Karpas-422 (cell line): Measurements from ENCODE around the gene LEAP2. TPM values are rescaled to one million over a fixed set of nuclear protein-coding genes. Genes with fewer than 3 reads are reported as not detected.
A peak's percentile ranks its signal among the peaks of the same experiment; 100 is the strongest.

Source experiments
- DNase-seq: peaks from one replicate; pipeline ENCODE4 v3.0.0-alpha.2; 2015
- H2AFZ ChIP-seq: fragments of 200-600 bp; sonication (generic); 2 replicates; pipeline ENCODE4 v1.6.1; 2014; ENCODE audit warnings: antibody characterized with exemption, low read length, mixed read lengths
- H3K27ac ChIP-seq: fragments of 200-600 bp; sonication (generic); 2 replicates; pipeline ENCODE4 v1.5.1; 2014; ENCODE audit warnings: mild to moderate bottlenecking, low read length, moderate library complexity
- H3K27me3 ChIP-seq: fragments of 200-600 bp; sonication (generic); 2 replicates; pipeline ENCODE4 v1.6.1; 2014; ENCODE audit warnings: low read length, mixed read lengths
- H3K36me3 ChIP-seq: fragments of 200-600 bp; sonication (generic); 2 replicates; pipeline ENCODE4 v1.6.1; 2014; ENCODE audit warnings: low read length, mixed read lengths; ENCODE audit not compliant: insufficient read depth
- H3K4me1 ChIP-seq: fragments of 200-600 bp; sonication (generic); 2 replicates; pipeline ENCODE4 v1.6.1; 2014; ENCODE audit warnings: mild to moderate bottlenecking, low read length, mixed read lengths
- H3K4me2 ChIP-seq: fragments of 200-600 bp; sonication (generic); 2 replicates; pipeline ENCODE4 v1.6.1; 2014; ENCODE audit warnings: low read length, low read depth, mild to moderate bottlenecking; ENCODE audit not compliant: poor library complexity, severe bottlenecking
- H3K4me3 ChIP-seq: fragments of 200-600 bp; sonication (generic); 2 replicates; pipeline ENCODE4 v1.5.1; 2014; ENCODE audit warnings: mild to moderate bottlenecking, antibody characterized with exemption, low read length, mixed read lengths
- H3K79me2 ChIP-seq: fragments of 200-600 bp; sonication (generic); 2 replicates; pipeline ENCODE4 v1.6.1; 2014; ENCODE audit warnings: mild to moderate bottlenecking, low read length, mixed read lengths
- H3K9ac ChIP-seq: fragments of 200-600 bp; sonication (generic); 2 replicates; pipeline ENCODE4 v1.6.0; 2014; ENCODE audit warnings: low read length
- H3K9me2 ChIP-seq: fragments of 200-600 bp; sonication (generic), shearing (Covaris generic); replicated peaks from 2 replicates; pipeline ENCODE4 v1.6.0; 2014; ENCODE audit warnings: mild to moderate bottlenecking, low read length, moderate library complexity; ENCODE audit not compliant: insufficient read depth
- H3K9me3 ChIP-seq: fragments of 300-700, 200-600 bp; sonication (generic); 2 replicates; pipeline ENCODE4 v1.6.1; 2014; ENCODE audit warnings: low read length, mixed read lengths
- H4K20me1 ChIP-seq: fragments of 200-600 bp; sonication (generic); 2 replicates; pipeline ENCODE4 v1.6.1; 2014; ENCODE audit warnings: mild to moderate bottlenecking, antibody characterized with exemption, low read length, low read depth; ENCODE audit not compliant: insufficient read depth
- total RNA-seq: library from RNA; depleted of rRNA; stranded (reverse); fragments of >200 nt; shearing (Covaris generic); gene quantifications from 2 replicates; pipeline ENCODE4 v1.2.3, GENCODE V29; 2014; ENCODE audit warnings: low replicate concordance

The LEAP2 gene
- total RNA-seq, 1 experiment from 2014 or later: 6.6 TPM

GRCh38 chr5:132890817-132891216, 17.3 kb downstream of the LEAP2 start:
- H3K9me2 ChIP-seq: no peaks in the 10 kb centered on the region
- no peaks in the 10 kb centered on the region for H3K9me3 ChIP-seq
- peaks cover 61% of the 10 kb centered on the region for H3K36me3 ChIP-seq
- peaks cover 35% of the 10 kb centered on the region for H3K4me1 ChIP-seq
- no peaks in the 10 kb centered on the region for H3K27me3 ChIP-seq
- H3K4me2 ChIP-seq: no peak overlapping the region
- H3K4me3 ChIP-seq: no peak overlapping the region
- H3K9ac ChIP-seq: no peak overlapping the region
- no peak for DNase-seq
- H3K79me2 ChIP-seq: peaks cover 13% of the 10 kb centered on the region; the same call in 1 of the 2 replicates
- H3K27ac ChIP-seq: no peak overlapping the region
- H2AFZ ChIP-seq: no peak overlapping the region
- no peaks in the 10 kb centered on the region for H4K20me1 ChIP-seq

DNA sequence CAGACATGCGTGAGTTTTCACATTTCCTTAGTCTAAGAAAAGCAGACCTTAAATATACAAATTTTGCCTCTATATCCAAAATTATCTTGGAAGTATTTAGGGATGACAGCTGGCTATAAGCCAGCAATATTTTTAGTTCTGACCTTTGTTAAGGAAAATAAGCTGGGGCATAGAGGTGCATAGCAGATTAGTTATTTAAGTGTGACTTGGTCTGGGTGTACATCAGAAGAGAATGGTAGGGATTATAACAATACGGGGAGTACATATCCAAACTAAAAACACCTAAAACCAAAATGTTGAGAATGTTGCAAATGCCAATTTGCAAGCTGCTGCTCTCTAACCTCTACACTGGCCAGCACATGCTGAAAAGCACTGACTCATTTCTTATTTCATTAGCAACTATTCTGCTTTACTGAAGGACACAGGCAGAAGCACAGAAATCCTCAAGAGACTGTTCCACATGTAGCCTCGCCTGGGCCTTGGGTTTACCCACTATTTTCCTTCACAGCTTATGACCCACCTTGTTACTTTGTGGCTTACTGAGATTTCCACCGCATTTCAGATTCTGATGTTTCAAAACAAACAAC, 22.3 kb downstream of the LEAP2 start:
- H3K27ac ChIP-seq: no peak overlapping the region
- H3K36me3 ChIP-seq: peaks cover 55% of the 10 kb centered on the region
- H3K4me3 ChIP-seq: no peak overlapping the region
- H3K9me2 ChIP-seq: no peaks in the 10 kb centered on the region
- peaks cover 25% of the 10 kb centered on the region for H3K79me2 ChIP-seq
- DNase-seq: no peak
- H3K9me3 ChIP-seq: no peaks in the 10 kb centered on the region
- H3K27me3 ChIP-seq: no peaks in the 10 kb centered on the region
- H3K4me1 ChIP-seq: peaks cover 15% of the 10 kb centered on the region
- no peak overlapping the region for H2AFZ ChIP-seq
- no peak overlapping the region for H3K4me2 ChIP-seq
- no peak overlapping the region for H3K9ac ChIP-seq
- H4K20me1 ChIP-seq: no peaks in the 10 kb centered on the region

GRCh38 chr5:132896685-132897084, 23.2 kb downstream of the LEAP2 start:
- DNase-seq: no peak
- Histone ChIP-seq H3K36me3 (peaks cover 55% of the 10 kb centered on the region), H3K4me2 (no peak overlapping the region)

GRCh38 chr5:132898094-132898493, 24.6 kb downstream of the LEAP2 start:
- H3K4me3 ChIP-seq: no peak overlapping the region
- H2AFZ ChIP-seq: no peak overlapping the region
- H3K4me1 ChIP-seq: peaks cover 25% of the 10 kb centered on the region
- H3K27me3 ChIP-seq: no peaks in the 10 kb centered on the region
- peaks cover 33% of the 10 kb centered on the region for H3K79me2 ChIP-seq
- H3K36me3 ChIP-seq: peaks cover 48% of the 10 kb centered on the region
- no peak overlapping the region for H3K9ac ChIP-seq
- H4K20me1 ChIP-seq: no peaks in the 10 kb centered on the region
- no peak for DNase-seq
- H3K27ac ChIP-seq: no peak overlapping the region
- H3K9me3 ChIP-seq: no peaks in the 10 kb centered on the region
- H3K4me2 ChIP-seq: no peak overlapping the region
- H3K9me2 ChIP-seq: no peaks in the 10 kb centered on the region

More at GRCh38 chr5:132896685-132897084, 23.2 kb downstream of the LEAP2 start:
- no peak overlapping the region for H3K9ac ChIP-seq
- H2AFZ ChIP-seq: no peak overlapping the region
- peaks cover 20% of the 10 kb centered on the region for H3K4me1 ChIP-seq
- no peak overlapping the region for H3K27ac ChIP-seq
- no peak overlapping the region for H3K4me3 ChIP-seq
- no peaks in the 10 kb centered on the region for H3K9me3 ChIP-seq
- no peaks in the 10 kb centered on the region for H4K20me1 ChIP-seq
- no peaks in the 10 kb centered on the region for H3K27me3 ChIP-seq
- no peaks in the 10 kb centered on the region for H3K9me2 ChIP-seq
- peaks cover 31% of the 10 kb centered on the region for H3K79me2 ChIP-seq

DNA sequence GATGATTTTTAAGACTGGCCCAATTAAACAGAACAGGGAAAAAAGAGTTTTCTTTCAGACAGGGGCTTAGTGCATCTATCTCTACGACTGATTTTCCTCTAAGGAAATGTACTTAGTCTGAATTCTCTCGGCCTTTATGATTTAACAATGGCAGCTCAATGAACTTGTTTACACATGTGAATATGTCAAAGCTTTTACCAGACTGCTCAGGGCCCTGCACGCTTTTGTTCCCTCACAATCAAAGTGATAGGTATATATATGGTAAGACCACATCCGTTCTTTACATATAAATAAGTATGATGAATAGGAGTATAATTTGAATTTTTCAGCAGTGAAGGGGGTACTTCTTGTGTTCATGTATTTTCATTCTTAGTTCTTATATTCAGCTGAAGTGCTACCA, 27.6 kb downstream of the LEAP2 start:
- Histone ChIP-seq H3K4me2 (no peak overlapping the region), H3K9me2 (no peaks in the 10 kb centered on the region), H3K9ac (no peak overlapping the region), H3K9me3 (no peaks in the 10 kb centered on the region), H3K36me3 (peaks cover 27% of the 10 kb centered on the region), H2AFZ (no peak overlapping the region), H3K4me1 (peaks cover 21% of the 10 kb centered on the region), H3K79me2 (peaks cover 35% of the 10 kb centered on the region), H3K27ac (no peak overlapping the region), H3K4me3 (no peak overlapping the region), H3K27me3 (no peaks in the 10 kb centered on the region), H4K20me1 (no peaks in the 10 kb centered on the region)
- DNase-seq: peak; percentile 46

DNA sequence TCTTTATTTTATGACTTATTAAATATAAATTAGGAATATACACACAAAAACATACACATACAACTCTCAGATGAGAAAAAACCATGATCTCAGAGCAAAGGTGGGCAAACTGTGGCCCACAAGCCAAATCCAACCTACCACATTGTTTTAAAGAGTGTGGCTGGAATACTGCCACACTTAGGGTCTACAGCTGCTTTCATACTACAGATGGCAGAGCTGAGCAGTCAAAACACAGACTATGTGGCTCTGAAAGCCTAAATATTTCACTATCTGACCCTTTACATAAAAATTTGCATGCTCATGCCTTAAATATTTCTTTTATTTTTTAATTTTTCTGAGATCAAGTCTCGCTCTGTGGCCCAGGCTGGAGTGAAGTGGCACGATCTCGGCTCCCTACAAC, 28.3 kb downstream of the LEAP2 start:
- H3K4me1 ChIP-seq: peaks cover 18% of the 10 kb centered on the region
- H3K79me2 ChIP-seq: peaks cover 40% of the 10 kb centered on the region
- no peaks in the 10 kb centered on the region for H4K20me1 ChIP-seq
- H3K4me2 ChIP-seq: no peak overlapping the region
- peaks cover 21% of the 10 kb centered on the region for H3K36me3 ChIP-seq
- no peaks in the 10 kb centered on the region for H3K9me3 ChIP-seq
- no peak overlapping the region for H3K4me3 ChIP-seq
- H3K9ac ChIP-seq: no peak overlapping the region
- H3K27me3 ChIP-seq: no peaks in the 10 kb centered on the region
- DNase-seq: no peak
- no peak overlapping the region for H2AFZ ChIP-seq
- no peak overlapping the region for H3K27ac ChIP-seq
- no peaks in the 10 kb centered on the region for H3K9me2 ChIP-seq

DNA sequence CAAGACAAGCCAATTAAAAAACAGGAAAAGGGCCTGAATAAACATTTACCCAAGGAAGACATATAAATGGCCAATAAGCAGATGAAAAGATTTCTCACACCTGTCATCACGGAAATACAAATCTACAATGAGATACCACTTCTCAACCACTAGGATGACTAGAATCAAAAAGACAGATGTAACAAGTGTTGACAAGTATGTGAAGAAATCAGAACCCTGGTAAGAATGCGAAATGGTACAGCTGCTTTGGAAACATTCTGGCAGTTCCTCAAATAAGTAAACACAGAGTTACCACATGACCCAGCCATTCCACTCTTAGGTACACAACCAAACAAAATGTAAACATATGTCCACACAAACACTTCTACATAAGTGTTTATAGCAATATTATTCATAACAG, 32.5 kb downstream of the LEAP2 start:
- no peak overlapping the region for H3K9ac ChIP-seq
- H3K79me2 ChIP-seq: peaks cover 55% of the 10 kb centered on the region
- H2AFZ ChIP-seq: no peak overlapping the region
- H3K9me3 ChIP-seq: no peaks in the 10 kb centered on the region
- no peak overlapping the region for H3K4me3 ChIP-seq
- DNase-seq: no peak
- no peaks in the 10 kb centered on the region for H3K27me3 ChIP-seq
- no peak overlapping the region for H3K27ac ChIP-seq
- H3K4me1 ChIP-seq: peaks cover 18% of the 10 kb centered on the region
- no peaks in the 10 kb centered on the region for H3K9me2 ChIP-seq
- peaks cover 9% of the 10 kb centered on the region; the same call in 1 of the 2 replicates for H3K36me3 ChIP-seq
- H3K4me2 ChIP-seq: no peak overlapping the region
- H4K20me1 ChIP-seq: no peaks in the 10 kb centered on the region

GRCh38 chr5:132907161-132907560, 33.7 kb downstream of the LEAP2 start:
- no peak overlapping the region for H3K9ac ChIP-seq
- H3K27me3 ChIP-seq: no peaks in the 10 kb centered on the region
- no peak overlapping the region for H2AFZ ChIP-seq
- H3K27ac ChIP-seq: no peak overlapping the region
- no peaks in the 10 kb centered on the region for H3K9me2 ChIP-seq
- no peak overlapping the region for H3K4me2 ChIP-seq
- no peak overlapping the region for H3K4me3 ChIP-seq
- DNase-seq: no peak
- no peaks in the 10 kb centered on the region for H3K9me3 ChIP-seq
- H3K79me2 ChIP-seq: peaks cover 56% of the 10 kb centered on the region
- H4K20me1 ChIP-seq: no peaks in the 10 kb centered on the region
- H3K4me1 ChIP-seq: peaks cover 12% of the 10 kb centered on the region
- H3K36me3 ChIP-seq: peaks cover 9% of the 10 kb centered on the region; the same call in 1 of the 2 replicates
